ENCODE measurements around the gene ZNF697.
"Not testable (repeated sequence)": the region's sequence is repeated elsewhere in the genome, so short reads cannot be mapped to it uniquely, and the experiment has no call there.

ZNF697 gene

DNA sequence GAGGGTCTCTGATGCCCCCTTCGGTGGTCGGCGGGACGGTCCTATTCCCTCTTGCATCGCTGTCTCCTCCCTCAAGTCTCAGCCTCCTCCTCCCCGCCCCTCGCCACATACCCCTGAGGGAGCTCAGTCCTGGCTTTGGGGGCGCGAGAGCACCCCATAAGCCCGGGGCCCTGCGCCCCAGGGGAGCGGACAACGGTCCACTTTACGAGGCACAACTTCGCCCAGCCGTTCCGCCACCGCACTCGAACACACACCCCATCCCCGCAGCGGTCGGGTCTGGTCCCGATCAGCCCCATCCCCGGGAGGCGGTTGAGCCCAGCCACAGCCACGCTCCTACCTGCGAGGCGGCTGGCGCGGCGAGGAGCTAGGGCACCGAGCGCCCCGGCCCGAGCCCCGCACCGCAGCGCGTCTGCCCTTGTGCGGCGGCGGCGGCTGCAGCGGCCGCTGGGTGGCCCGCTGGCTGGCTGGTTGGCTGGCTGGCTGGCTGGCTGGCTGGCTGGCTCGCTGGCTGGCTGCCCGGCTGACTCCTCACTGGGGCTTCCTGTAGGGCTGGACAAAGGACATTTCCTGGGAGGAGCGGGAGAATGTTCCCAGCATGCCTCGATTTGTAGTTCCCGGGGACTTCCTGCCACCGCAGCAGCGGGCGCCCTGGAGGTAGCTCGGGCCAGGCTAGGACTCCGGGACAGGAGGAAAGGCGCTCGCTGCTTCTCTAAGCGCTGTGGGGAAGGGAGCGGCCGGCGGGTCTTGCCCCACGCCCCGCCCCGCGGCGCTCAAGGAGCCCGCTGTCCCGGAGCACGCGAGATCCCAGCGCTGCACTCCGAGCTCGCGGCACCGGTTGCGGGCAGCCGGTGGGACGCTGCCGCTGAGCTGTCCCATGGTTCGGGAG, at the start of gene ZNF697:
TSS of gene ZNF697 (minus strand) at position 533 of the 886 bp plus-strand sequence. CDS start 22,166 bp downstream, outside the sequence.
- peak; percentile 52 for DNase-seq (ENCODE audit: low spot score)

- no peak for DNase-seq (ENCODE audit: low spot score)
Observed at GRCh38 chr1:119697598-119697997, 49.5 kb upstream of the ZNF697 start.

GRCh38 chr1:119696863-119697262, 48.8 kb upstream of the ZNF697 start:
- DNase-seq (ENCODE audit: low spot score) = not testable (repeated sequence)

DNA sequence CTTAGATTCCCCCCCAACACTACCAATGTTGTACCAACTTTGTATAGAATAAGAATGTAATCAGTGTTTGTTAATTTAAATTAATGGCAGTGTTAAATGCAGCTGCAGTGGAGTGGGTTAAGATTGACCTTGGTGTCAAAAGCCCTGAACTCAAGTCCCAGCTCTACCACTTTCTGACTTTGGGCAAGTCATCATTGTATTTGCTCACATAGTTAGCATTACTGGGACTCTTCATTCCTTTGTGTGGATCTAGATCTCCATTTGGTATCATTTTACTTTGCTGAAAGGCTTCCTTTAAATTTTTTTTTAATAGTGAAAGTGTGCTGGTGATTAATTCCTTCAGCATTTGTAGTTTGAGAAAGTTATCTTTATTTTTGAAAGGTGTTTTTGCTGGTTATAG, 41.4 kb upstream of the ZNF697 start:
- no peak for DNase-seq (ENCODE audit: low spot score)

DNA sequence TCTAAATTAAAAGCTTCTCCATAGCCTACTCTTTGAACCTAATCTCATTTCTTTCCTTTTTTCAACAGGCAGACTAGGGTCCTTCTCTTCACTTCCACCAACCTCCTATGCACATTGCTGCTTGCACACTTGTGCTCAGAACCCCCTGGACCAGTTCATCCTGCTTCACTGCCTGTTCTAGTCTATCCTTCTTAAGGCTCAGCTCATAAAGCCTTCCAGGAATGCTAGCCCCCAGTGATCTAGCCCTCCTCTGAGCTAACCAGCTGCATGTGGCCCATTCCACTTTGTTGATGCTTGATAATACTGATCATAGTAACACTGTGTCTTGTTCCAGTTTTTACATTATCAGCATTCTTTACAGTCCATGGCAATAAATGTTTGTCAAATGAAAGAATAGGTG, 40.7 kb upstream of the ZNF697 start:
- DNase-seq (ENCODE audit: low spot score) = no peak

DNA sequence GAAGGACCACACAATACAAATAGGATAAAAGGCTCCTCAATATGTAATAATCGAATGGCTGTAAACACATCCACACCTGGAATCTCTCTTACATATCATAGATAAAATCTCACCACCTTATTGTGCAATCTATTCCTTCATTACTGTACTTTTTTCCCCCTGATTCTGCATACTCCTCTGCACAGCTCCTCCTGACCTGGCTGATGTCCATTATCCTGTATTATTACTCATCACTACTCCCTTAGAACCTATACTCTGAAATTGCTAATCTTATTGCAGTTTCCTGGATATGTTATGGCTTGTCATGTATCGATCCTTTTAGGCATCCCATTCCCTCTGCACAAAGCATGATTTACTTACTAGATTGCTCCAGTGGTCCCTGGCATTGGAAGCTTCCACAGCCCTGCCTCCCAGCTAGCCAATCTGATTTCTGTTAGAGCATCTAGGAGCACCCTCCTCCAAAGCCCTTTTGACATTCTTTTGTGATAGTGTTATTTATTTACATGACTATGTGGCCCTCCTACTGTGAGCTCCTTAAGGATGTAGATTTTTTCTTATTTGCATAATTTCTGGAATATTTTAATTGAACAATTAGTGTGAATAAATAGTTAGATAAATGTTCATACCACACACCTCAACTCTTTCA, 39.5 kb upstream of the ZNF697 start:
- no peak for DNase-seq (ENCODE audit: low spot score)

DNA sequence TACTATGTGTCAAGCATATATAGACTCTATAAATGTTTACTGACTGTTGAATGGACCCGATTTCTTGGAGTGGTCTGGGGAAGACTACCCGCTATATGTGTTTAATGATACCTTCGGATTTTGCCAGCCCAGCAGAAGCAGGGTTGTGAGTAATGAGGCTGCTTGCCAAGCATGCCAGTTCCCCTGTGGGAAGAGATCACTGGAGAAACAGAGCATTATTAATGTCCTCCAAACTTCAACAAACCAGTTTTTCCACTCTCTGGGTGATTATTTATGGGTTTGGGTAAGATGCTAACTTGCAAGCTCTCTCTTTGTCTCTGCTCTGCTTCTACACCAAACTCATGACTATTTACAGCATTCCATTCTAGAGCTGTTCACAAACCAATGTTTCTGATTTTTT, 38.6 kb upstream of the ZNF697 start:
- DNase-seq (ENCODE audit: low spot score) = no peak

- no peak for DNase-seq (ENCODE audit: low spot score)
Observed at GRCh38 chr1:119683893-119684292, 35.8 kb upstream of the ZNF697 start.

DNA sequence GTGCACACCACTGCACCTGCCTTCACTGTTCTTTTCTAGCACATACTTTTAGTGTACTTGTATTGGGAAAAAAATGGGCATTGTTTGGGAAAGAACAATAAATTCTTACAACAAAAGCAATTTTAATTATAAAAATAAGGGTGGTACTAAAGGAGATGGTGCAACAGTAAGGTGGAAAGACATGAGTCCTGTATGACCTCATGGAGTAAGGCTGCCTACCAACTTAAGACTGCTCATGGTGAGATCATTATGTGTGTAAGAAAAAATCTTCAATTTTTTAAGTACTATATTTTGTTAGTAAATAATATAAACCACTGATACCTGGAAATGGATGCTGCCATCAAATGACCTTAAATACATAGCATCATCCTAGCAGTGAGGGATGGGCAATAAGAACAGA, 34.1 kb upstream of the ZNF697 start:
- DNase-seq (ENCODE audit: low spot score) = no peak

- no peak for DNase-seq (ENCODE audit: low spot score)
Observed at GRCh38 chr1:119681560-119681959, 33.5 kb upstream of the ZNF697 start.

- no peak for DNase-seq (ENCODE audit: low spot score)
Observed at GRCh38 chr1:119680723-119681122, 32.7 kb upstream of the ZNF697 start.

GRCh38 chr1:119680193-119680592, 32.1 kb upstream of the ZNF697 start:
- DNase-seq (ENCODE audit: low spot score) = no peak

DNA sequence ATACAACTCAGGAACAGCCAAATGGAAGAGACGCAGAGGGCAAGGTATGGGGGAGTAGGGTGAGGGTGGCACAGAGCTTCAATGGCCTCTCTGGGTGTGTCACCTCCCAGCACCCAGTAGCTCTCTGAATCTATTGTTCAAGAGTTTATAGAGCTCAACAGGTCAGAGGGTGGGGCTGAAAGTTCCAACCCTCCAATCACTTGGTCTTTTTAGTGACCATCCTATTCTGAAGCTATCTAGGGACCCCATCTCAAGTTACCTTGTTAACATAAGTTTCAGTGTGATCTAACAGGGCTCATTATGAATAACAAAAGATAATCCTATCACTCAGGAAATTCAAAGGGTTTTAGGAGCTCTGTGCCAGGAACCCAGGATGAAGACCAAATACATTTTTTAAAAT, 31.2 kb upstream of the ZNF697 start:
- no peak for DNase-seq (ENCODE audit: low spot score)

DNA sequence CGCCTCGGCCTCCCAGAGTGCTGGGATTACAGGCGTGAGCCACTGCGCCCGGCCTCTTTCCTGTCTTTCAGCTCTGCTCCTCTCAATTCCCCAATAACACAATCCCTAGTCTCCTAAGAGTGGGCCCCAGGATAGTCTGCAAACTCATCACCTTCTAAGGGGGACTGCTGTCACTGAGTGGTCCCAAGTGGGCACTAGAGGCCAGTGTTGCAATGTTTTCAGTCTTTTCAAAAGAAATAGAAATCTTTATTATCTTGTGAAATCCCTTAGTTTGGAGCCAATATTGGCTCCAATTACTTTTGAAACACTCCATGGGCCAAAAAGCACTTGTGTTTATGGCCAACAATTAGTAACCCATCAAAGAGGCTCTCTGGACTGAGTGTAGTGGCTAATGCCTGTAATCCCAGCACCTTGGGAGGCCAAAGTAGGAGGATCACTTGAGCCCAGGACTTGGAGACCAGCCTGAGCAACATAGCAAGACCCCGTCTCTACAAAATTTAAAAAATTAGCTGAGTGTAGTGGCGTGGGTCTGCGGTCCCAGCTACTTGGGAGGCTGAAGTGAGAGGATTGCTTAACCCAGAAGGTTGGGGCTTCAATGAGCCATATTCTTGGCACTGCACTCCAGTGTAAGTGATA, 28.6 kb upstream of the ZNF697 start:
- no peak for DNase-seq (ENCODE audit: low spot score)

- DNase-seq (ENCODE audit: low spot score) = peak; percentile 78
Observed at GRCh38 chr1:119675349-119676345, 27.6 kb upstream of the ZNF697 start.

- peak; percentile 43 for DNase-seq (ENCODE audit: low spot score)
Observed at GRCh38 chr1:119674835-119675289, 26.8 kb upstream of the ZNF697 start.

- DNase-seq (ENCODE audit: low spot score) = no peak
Observed at GRCh38 chr1:119674111-119674526, 26.1 kb upstream of the ZNF697 start.

DNA sequence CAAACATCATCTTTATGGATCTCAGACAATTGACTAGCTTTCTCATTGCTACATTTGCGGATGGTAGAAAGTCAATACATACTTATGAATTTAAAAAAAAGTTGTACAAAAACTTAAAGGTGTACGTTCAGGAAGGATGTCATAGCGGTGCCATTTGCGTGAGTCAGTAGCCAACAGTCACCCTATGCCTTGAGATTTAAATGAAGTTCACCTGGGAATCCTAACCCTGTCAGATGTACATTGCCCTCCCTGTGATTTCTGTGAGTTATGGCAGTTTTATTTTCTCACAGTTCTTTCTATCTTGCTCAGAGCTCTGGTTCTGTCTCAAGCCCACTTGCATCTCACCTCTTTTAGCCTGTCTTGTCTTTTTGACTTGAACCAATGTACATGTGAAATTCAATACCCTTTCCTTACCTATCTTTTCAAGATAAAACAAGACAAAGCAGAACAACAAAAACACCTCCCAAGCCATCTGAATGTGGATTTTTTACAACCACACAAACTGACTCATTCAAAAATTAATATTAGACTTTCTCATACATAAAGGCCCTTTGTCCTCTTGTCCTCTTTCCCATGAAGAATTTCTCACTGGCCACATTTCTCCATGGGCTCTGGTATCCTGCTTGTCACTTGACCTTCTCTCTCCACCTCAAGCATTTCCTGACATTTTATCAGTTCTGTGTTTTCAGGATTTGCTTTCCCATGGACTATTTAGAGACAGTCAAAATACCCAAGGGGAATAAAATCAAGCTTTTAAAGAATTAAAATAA, 25.3 kb upstream of the ZNF697 start:
- no peak for DNase-seq (ENCODE audit: low spot score)

GRCh38 chr1:119670898-119671297, 22.8 kb upstream of the ZNF697 start:
- no peak for DNase-seq (ENCODE audit: low spot score)

GRCh38 chr1:119667173-119667572, 19.1 kb upstream of the ZNF697 start:
- DNase-seq (ENCODE audit: low spot score) = no peak

GRCh38 chr1:119664067-119664466, 16.0 kb upstream of the ZNF697 start:
- DNase-seq (ENCODE audit: low spot score) = no peak

Data from activated CD4-positive, alpha-beta T cell treated with anti-CD3 and anti-CD28 coated beads, Interleukin-2, Interleukin-4, amounts not matched to agents 100 ng/mL and 50 ng/mL, durations not matched to agents 16 hours and 8 hours (primary cell).